Thyroid gland (tissue), 4 donors: ENCODE measurements around the gene GLA.

Source experiments
- CTCF ChIP-seq, 6 experiments: fragments of 200-600 bp in 3 of 6; fragments of 450-650 bp in 3 of 6; sonication (generic) in 3 of 6; IDR thresholded peaks; one replicate each; pipeline ENCODE4 v1.5.1; 2016 to 2019; ENCODE audit warnings: antibody characterized with exemption in 6 of 6, mild to moderate bottlenecking in 2 of 6, inconsistent platforms in 1 of 6, moderate library complexity in 1 of 6
- POLR2A ChIP-seq, 2 donors: fragments of 450-650 bp; IDR thresholded peaks; one replicate each; pipeline ENCODE4 v1.6.1; 2017; ENCODE audit warnings: antibody characterized with exemption in 2 of 2, mild to moderate bottlenecking in 2 of 2, moderate library complexity in 1 of 2

GRCh38 chrX:101398694-101399093 lies 9.0 kb downstream of the GLA start:
- TF ChIP-seq CTCF (IDR thresholded peaks at IDR 0.05) (no peak), POLR2A (IDR thresholded peaks at IDR 0.05) (no peak)
